VCaP (cell line): ENCODE measurements around the gene PMF1.

ENCODE experiments used
- H3K27ac ChIP-seq: fragments of 450-650 bp; 2 replicates; pipeline ENCODE4 v1.5.1; 2017
- TF ChIP-seq, protein P1 (sequence below): fragments of 450-650 bp; conservative IDR thresholded peaks from 2 replicates; pipeline ENCODE4 v1.5.1; 2017; ENCODE audit warnings: mild to moderate bottlenecking, moderate library complexity

PMF1 gene

DNA sequence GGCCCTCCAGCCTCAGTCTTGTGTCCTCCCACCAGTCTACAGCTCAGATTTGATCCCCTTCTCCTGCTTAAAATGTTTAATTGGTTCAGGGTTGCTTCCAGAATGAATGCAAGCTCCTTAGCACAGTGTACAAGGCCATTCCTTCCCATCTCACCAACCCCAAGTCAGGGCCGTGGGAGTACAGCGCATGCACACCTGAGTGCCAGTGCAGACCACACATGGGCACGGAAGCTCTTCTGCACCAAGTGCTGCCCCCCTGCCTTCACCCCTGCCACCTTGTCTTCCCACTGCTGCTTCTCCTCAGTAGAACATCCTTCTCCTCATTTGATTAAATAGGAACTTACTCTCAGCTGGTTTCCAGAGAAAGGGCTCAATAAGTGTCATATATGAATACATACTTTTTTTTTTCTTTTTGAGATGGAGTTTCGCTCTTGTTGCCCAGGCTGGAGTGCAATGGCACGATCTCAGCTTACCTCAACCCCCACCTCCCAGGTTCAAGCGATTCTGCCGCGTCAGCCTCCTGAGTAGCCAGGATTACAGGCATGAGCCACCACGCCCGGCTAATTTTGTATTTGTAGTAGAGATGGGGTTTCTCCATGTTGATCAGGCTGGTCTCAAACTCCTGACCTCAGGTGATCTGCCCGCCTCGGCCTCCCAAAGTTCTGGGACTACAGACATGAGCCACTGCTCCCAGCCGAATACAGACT lies 9.3 kb downstream of the PMF1 start:
- no peak overlapping the region for H3K27ac ChIP-seq
- TF ChIP-seq, protein P1, sequence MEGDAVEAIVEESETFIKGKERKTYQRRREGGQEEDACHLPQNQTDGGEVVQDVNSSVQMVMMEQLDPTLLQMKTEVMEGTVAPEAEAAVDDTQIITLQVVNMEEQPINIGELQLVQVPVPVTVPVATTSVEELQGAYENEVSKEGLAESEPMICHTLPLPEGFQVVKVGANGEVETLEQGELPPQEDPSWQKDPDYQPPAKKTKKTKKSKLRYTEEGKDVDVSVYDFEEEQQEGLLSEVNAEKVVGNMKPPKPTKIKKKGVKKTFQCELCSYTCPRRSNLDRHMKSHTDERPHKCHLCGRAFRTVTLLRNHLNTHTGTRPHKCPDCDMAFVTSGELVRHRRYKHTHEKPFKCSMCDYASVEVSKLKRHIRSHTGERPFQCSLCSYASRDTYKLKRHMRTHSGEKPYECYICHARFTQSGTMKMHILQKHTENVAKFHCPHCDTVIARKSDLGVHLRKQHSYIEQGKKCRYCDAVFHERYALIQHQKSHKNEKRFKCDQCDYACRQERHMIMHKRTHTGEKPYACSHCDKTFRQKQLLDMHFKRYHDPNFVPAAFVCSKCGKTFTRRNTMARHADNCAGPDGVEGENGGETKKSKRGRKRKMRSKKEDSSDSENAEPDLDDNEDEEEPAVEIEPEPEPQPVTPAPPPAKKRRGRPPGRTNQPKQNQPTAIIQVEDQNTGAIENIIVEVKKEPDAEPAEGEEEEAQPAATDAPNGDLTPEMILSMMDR = no peak

DNA sequence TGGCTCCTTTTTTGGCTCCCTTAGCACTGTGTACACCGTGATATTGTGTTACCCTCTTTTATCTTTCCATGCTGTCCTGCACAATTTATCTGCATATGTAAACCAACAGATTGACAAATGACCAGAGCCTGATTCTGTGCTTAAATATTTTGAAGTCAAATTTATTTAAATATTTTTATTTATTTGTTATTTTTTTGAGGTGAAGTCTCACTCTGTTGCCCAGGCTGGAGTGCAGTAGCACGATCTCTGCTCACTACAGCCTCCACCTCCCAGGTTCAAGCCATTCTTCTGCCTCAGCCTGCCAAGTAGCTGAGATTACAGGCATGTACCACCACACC lies 12.8 kb downstream of the PMF1 start:
- peak overlapping the region; percentile 65 for H3K27ac ChIP-seq
- TF ChIP-seq, protein P1 = peak; percentile 72

- peak overlapping the region; percentile 65 for H3K27ac ChIP-seq
- TF ChIP-seq, protein P1 = no peak
These were observed 13.3 kb downstream of the PMF1 start for GRCh38 chr1:156226116-156226538.

DNA sequence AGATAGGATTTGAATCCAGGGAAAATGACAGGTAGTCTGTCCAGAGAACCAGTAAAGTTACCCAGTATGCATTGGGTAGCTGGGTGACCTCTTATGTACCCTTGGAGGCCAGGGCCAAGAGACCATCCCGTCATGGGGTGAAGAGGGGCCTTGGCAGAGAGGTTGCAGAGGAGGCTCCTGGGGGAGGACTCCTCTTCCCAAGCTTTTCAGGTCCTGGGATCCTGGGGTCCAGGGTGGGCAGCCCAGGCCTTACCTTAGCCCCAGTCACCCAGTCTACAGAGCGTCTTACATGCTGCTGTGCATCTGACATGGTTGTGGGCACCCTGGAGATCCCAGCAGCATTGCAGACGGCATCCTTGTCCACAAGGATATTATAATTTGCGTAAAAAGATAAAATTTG lies 14.0 kb downstream of the PMF1 start:
- no peak overlapping the region for H3K27ac ChIP-seq
- TF ChIP-seq, protein P1 = no peak

- TF ChIP-seq, protein P1 = no peak
- no peak overlapping the region for H3K27ac ChIP-seq
These were observed 15.7 kb downstream of the PMF1 start for GRCh38 chr1:156228501-156228900.

GRCh38 chr1:156229809-156230472 lies 17.1 kb downstream of the PMF1 start:
- no peak overlapping the region for H3K27ac ChIP-seq
- TF ChIP-seq, protein P1 = no peak

- TF ChIP-seq, protein P1 = no peak
- no peak overlapping the region for H3K27ac ChIP-seq
These were observed 17.6 kb downstream of the PMF1 start for GRCh38 chr1:156230473-156230837.
